Measurements from ENCODE around the gene PAFAH1B1.

The PAFAH1B1 gene

DNA sequence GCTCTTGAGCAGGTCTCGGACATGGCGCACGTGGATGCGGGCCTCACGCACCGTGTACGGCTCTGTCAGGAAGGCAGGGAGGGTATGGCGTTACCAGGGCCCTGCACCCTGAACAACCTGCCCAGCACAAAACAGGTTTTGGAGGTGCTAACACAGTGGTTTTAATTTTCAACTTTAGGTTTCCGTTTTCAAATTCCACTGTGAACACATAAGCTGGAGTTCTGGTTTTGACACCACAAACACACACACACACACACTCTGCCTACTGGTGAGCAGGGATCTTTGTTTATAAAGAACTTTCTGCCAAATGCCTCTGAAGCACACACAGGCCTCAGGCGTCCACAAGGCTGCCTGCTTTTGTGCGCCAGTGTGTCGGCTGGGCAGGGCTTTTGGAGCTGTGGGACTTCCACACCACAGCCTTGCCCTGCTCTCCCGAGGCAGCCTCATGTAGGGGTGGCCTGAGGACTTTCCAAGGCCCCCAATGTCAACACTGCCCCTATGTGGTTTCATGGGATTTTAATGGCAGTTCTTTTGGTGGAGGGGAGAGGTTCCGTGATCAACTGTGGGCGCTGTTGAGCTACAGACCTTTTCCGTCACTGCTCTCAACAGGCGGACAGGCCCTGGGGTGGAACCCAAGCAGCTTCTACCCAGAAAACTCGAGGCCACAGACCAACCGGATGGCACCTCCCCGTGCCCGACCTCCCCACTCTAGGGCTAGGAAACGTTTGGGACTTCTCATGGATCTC lies 108.7 kb downstream of the PAFAH1B1 start:
- TF ChIP-seq POLR2AphosphoS5 (IDR thresholded peaks at IDR 0.05; ENCODE audit: low read depth, low read length) (no peak), SIN3A (IDR thresholded peaks at IDR 0.05; ENCODE audit: borderline replicate concordance, insufficient read depth, low read length) (no peak), TAF1 (IDR thresholded peaks at IDR 0.05; ENCODE audit: borderline replicate concordance, insufficient read depth, low read length) (no peak), FOXP2 (optimal IDR thresholded peaks at IDR 0.05; ENCODE audit: borderline replicate concordance, extremely low read depth, extremely low read length, insufficient read depth) (no peak)
- TF ChIP-seq, protein P1, sequence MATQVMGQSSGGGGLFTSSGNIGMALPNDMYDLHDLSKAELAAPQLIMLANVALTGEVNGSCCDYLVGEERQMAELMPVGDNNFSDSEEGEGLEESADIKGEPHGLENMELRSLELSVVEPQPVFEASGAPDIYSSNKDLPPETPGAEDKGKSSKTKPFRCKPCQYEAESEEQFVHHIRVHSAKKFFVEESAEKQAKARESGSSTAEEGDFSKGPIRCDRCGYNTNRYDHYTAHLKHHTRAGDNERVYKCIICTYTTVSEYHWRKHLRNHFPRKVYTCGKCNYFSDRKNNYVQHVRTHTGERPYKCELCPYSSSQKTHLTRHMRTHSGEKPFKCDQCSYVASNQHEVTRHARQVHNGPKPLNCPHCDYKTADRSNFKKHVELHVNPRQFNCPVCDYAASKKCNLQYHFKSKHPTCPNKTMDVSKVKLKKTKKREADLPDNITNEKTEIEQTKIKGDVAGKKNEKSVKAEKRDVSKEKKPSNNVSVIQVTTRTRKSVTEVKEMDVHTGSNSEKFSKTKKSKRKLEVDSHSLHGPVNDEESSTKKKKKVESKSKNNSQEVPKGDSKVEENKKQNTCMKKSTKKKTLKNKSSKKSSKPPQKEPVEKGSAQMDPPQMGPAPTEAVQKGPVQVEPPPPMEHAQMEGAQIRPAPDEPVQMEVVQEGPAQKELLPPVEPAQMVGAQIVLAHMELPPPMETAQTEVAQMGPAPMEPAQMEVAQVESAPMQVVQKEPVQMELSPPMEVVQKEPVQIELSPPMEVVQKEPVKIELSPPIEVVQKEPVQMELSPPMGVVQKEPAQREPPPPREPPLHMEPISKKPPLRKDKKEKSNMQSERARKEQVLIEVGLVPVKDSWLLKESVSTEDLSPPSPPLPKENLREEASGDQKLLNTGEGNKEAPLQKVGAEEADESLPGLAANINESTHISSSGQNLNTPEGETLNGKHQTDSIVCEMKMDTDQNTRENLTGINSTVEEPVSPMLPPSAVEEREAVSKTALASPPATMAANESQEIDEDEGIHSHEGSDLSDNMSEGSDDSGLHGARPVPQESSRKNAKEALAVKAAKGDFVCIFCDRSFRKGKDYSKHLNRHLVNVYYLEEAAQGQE (IDR thresholded peaks at IDR 0.05; ENCODE audit: insufficient read depth in 1 of 2, low read depth in 2 of 2, low read length in 2 of 2) = no peak

DNA sequence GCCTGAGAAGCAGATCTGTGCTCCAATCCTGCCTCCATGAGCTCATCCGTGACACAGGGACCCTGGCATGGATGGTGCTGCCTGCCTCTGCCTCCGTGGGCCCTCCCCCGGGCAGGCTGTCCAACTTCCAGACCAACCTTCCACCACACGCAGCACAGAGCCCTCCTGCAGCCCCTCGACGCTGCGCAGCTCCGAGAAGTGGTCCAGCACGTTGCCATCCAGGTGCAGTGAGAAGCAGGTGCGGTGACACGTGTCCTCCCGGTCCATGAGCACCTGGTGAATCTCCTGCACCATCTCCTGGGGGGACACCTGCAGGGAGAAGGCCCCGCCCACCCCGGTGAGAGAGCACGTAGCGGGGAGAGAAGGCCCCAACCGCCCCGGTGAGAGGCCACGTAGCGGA lies 109.7 kb downstream of the PAFAH1B1 start:
- TF ChIP-seq TAF1 (IDR thresholded peaks at IDR 0.05; ENCODE audit: borderline replicate concordance, insufficient read depth, low read length) = no peak
- no peak for TF ChIP-seq SIN3A (IDR thresholded peaks at IDR 0.05; ENCODE audit: borderline replicate concordance, insufficient read depth, low read length)
- TF ChIP-seq POLR2AphosphoS5 (IDR thresholded peaks at IDR 0.05; ENCODE audit: low read depth, low read length) = no peak
- TF ChIP-seq, protein P1 (IDR thresholded peaks at IDR 0.05; ENCODE audit: insufficient read depth in 1 of 2, low read depth in 2 of 2, low read length in 2 of 2) = no peak
- no peak for TF ChIP-seq FOXP2 (optimal IDR thresholded peaks at IDR 0.05; ENCODE audit: borderline replicate concordance, extremely low read depth, extremely low read length, insufficient read depth)

DNA sequence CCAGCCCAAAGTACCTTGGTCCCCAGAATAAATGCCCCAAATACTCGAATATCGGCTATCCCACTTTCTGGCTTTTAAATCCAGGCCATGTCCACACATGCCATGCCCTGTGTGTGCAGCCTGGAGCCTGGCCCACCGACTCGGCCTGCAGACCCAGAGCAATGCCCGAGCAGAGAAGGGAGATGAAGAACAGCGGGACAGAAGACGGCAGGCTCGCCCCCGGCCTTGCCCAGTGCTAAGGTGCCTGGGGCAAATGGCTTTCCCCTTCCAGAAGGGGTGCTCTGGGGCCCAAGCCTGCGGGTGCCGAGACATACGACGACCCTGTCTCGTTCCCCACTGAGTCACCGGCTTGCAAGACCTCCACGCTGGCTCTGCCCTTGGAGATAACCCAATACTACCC lies 110.2 kb downstream of the PAFAH1B1 start:
- TF ChIP-seq, protein P1 (IDR thresholded peaks at IDR 0.05; ENCODE audit: insufficient read depth in 1 of 2, low read depth in 2 of 2, low read length in 2 of 2) = no peak
- no peak for TF ChIP-seq POLR2AphosphoS5 (IDR thresholded peaks at IDR 0.05; ENCODE audit: low read depth, low read length)
- no peak for TF ChIP-seq TAF1 (IDR thresholded peaks at IDR 0.05; ENCODE audit: borderline replicate concordance, insufficient read depth, low read length)
- no peak for TF ChIP-seq FOXP2 (optimal IDR thresholded peaks at IDR 0.05; ENCODE audit: borderline replicate concordance, extremely low read depth, extremely low read length, insufficient read depth)
- no peak for TF ChIP-seq SIN3A (IDR thresholded peaks at IDR 0.05; ENCODE audit: borderline replicate concordance, insufficient read depth, low read length)

DNA sequence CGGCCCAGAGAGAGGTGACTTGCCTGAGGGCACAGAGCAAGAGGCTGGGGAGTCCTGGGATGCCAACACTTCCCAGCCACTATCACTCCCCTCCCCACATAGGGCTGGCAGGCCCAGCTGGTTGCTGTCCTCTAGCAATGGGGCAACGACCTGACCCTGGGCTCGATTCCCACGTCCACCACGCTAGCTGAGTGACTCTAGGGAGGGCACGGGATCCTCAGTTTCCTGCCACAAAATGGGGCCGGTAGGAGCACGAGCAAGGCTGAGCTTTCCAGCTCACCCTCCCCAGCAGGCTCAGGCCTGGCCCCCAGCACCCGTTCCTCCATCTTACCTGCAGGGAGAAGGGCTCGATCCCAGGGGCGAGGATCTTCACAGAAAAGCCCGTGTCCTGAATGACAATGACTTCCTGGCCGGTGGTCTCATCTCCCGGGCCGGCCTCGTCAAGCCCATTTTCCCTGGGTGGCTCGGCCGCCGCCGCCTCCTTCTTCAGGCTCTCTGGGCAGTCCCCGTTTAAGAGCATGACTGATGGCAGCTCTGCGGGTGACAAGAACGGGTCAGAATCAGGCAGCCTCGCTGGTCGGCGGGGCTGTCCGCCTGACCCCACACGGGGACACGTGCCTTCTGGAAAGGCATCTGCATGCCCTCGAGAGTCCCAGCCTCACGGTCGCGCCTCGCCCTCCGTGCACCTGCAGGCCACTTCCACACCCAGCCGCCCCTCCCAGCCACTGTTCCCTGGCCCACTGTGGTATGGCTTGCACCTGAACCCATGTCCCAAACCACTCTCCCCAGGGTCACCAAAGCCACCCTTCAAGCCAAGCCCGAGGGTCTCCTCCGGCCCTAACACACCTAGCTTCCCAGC lies 110.8 kb downstream of the PAFAH1B1 start:
- no peak for TF ChIP-seq TAF1 (IDR thresholded peaks at IDR 0.05; ENCODE audit: borderline replicate concordance, insufficient read depth, low read length)
- TF ChIP-seq SIN3A (IDR thresholded peaks at IDR 0.05; ENCODE audit: borderline replicate concordance, insufficient read depth, low read length) = no peak
- TF ChIP-seq FOXP2 (optimal IDR thresholded peaks at IDR 0.05; ENCODE audit: borderline replicate concordance, extremely low read depth, extremely low read length, insufficient read depth) = no peak
- TF ChIP-seq, protein P1 (IDR thresholded peaks at IDR 0.05; ENCODE audit: insufficient read depth in 1 of 2, low read depth in 2 of 2, low read length in 2 of 2) = no peak
- TF ChIP-seq POLR2AphosphoS5 (IDR thresholded peaks at IDR 0.05; ENCODE audit: low read depth, low read length) = no peak
